Activated CD4-positive, alpha-beta T cell treated with anti-CD3 and anti-CD28 coated beads, Interleukin-10, Interleukin-2, amounts not matched to agents 100 ng/mL and 50 ng/mL, durations not matched to agents 16 hours and 8 hours (primary cell): ENCODE results near the gene EIF2AK2.
"Not testable (repeated sequence)": the region's sequence is repeated elsewhere in the genome, so short reads cannot be mapped to it uniquely, and the experiment has no call there.

Source experiments
- DNase-seq: peaks from one replicate; pipeline ENCODE4 v3.0.0-alpha.2; 2020

EIF2AK2 gene

DNA sequence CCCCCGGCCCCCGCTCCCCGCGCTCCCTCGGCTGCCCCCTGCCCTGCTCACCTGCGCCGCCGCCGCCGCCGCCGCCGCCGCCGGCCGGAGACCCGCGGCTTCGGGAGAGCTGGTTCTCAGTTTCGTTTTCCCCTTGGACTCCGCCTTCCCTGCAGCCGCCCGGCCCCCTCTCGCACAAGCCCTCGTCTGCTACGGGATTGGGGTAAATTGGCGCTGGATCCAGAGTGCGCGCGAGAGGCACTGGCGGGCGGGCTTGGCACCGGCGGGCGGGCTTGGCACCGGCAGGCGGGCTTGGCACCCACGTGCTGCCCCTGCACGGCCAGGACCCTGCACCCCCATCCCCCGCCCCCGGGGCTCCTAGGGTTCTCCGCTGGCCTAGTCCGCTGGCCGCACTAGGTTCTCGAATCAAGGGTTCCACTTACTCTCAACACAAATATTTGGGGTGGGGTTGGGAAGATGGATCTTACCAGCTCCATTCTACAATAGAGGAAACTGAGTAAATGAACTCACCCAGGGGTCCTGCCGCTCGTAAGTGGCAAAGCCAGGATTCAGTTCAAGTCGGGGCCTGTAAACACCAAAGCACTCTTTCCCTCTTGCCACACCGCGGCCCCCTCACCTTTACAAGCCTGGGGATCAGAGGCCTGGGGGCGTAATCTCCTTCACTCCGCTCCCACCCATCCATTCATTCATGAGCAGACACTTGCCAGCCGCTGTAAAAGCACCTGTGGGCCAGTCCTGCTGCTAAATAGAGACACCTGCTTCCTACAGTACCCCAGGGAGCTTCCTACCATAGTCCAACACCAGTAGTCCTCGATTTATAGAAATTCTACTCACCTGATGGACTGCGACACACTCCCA is at the start of gene EIF2AK2:
Gene EIF2AK2 (minus strand): TSS at position 124 of the 858 bp plus-strand sequence. CDS start 9,174 bp downstream, outside the sequence.
- DNase-seq = peak; percentile 90

DNA sequence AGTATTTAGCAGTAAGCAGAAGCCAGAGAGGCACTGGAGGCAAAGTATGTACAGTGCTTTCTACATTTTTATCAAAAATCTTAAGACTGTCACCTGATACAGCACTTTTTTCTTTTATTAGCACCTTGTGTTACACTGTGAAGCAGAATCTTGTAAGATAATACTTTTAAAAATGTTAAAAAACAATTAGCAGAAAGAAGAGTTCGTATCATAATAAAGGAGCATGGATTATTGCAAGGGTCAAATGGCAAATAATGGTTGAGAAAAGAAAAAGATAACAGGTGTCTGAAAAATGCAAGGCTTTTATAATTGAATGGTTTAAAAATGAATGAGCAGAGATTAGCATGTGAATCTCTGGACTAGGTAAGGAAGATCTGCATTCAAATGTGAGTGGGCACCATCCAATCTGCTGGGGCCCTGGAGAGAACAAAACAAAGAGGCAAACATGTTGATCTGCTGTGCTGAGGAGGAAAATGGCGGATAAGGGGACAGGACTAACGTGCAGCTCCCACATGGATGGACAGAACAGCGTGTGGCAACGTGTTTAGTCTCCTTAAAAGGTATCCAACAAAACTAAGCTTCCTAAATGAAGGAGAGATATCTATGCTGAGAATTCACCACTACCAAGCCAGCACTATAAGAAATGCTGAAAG is 49.0 kb upstream of the EIF2AK2 start:
- DNase-seq = no peak

DNA sequence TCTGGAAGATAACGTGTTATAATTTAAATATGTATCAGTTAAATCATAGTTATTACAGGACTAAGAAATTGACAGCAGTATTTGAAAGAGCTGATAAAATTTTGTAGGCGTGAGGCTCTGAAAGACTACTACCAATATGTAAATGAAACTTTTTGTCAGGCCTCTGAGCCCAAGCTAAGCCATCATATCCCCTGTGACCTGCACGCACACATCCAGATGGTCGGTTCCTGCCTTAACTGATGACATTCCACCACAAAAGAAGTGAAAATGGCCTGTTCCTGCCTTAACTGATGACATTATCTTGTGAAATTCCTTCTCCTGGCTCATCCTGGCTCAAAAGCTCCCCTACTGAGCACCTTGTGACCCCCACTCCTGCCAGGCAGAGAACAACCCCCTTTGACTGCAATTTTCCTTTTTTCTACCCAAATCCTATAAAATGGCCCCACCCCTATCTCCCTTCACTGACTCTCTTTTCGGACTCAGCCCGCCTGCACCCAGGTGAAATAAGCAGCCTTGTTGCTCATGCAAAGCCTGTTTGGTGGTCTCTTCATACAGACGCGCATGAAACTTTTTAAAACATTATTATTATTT is 48.4 kb upstream of the EIF2AK2 start:
- DNase-seq = not testable (repeated sequence)

DNA sequence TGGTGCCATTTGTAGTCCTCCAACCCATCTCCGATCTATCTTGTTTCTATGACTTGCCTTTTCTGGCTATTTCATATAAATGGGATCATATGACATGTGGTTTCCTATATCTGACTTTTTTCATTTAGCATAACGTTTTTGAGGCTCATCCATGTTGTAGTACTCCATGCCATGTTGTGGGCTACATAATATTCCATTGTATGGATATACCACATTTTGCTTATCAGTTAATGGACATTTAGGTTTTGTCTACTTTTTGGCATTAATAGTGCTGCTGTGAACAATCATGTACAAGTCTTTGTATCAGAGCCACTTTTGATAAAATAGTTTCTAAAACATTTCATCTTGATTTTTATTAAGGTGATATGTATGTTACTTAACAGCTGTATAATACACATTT is 46.9 kb upstream of the EIF2AK2 start:
- no peak for DNase-seq

DNA sequence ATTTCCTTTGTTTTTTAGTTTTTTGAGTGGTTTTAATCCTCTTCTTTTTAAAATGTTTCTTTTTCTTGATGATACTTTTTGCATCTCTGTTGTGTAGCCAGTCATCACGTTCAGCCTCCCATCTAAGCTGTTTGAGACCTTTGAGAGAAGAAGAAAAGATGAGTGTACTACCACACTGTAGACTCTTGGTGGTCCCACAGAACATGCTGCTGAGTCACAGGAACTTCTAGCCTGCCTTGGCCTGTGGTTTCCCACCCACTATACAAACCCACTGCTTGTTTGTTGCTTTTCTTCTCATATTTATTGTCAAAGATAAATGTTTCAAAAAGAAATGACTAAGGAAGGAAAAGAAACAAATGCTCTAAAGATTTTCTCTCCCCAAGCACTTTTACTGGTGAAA is 45.0 kb upstream of the EIF2AK2 start:
- peak; percentile 40 for DNase-seq

DNA sequence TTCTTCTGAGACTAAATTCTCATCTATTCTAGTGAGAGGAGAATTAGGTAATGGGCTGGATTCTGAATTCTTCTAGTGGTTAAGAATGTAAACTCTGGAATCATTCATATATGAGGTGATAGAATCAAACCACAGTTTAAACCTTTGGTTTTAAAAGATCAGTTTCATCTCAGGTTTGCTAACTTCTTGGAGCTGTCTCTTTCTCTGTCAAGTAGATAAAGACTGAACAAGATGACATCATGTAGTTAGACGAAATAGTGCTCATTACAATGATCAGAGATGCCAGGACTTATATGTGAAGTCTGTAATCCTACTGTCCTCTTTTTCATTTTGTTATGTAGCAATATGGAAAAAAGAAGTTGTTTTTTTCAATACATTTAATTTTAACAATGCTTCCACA is 44.4 kb upstream of the EIF2AK2 start:
- peak; percentile 7 for DNase-seq

DNA sequence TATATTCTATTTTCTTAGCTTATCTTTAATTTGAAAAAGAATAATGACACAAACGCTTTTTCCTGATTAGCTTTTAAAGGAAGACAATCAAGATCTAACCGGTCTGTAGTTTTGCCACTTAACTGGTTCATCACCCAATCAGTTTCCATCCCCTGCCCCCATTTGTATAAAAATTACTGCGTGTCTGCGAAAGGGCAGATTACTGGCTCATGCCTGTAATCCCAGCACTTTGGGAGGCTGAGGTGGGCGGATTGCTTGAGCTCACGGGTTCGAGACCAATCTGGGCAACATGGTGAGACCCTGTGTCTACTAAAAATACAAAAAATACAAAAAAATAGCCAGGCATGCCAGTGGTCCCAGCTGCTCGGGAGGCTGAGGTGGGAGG is 41.9 kb upstream of the EIF2AK2 start:
- no peak for DNase-seq

DNA sequence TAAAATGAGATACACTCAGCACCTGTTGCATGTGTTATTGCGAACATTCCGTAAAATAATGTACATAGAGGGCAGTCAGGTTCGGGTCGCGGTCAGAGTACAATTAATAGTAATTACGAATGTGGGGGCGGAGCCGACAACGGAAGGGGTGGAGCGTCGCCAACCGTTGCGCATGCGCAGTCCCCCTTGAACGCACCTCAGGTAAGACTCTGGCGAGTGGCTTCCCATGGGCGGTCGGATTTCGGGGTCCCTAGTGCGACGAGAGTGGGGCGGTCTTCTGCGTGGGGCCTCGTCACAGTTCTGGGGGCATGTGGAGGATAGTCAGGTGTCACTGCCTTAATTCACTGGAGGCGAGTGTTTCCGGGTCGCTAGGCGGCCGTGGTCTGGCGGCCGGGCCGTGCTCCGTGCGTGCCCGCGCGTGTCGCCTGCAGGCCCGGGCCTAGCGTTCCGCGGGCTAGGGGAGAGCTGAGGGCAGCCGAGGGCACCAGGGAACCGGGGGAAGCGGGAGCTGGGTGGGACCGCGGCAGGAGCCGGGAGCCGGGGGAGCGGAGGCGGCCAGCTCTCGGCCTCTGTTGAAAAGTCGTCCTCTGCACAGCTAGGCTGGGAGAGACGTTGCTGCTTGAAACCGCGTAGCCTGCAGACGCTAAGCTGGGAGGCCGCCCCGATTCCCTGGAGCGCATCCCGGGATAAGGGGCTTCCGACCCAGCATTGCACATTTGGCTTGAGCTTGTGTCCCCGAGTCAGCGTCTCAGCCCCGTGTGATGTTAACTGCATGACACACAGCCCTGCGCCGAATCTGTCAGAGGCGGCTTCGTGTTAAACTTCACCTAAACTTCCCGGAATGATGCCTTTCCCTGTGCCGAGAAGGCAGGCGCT is 39.8 kb upstream of the EIF2AK2 start, which contains the start of gene CEBPZOS:
Gene CEBPZOS (plus strand): TSS at position 177 of the 876 bp plus-strand sequence. CDS start 3,209 bp downstream, outside the sequence.
- DNase-seq = peak; percentile 92

DNA sequence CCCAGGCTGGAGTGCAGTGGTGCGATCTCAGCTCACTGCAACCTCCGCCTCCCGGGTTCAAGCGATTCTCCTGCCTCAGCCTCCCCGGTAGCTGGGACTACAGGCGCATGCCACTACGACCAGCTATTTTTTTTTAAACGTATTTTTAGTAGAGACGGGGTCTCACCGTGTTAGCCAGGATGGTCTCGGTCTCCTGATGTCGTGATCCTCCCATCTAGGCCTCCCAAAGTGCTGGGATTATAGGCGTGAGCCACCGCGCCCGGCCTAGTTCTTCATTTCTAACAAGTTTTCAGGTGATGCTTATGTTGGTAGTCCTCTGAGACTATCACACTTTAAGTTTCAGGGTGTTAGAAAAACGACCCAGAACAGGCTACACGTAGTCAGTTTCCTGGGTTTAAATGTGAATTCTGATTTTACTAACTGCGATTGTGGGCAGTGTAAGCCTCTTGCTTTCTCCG is 39.1 kb upstream of the EIF2AK2 start:
- DNase-seq = not testable (repeated sequence)

DNA sequence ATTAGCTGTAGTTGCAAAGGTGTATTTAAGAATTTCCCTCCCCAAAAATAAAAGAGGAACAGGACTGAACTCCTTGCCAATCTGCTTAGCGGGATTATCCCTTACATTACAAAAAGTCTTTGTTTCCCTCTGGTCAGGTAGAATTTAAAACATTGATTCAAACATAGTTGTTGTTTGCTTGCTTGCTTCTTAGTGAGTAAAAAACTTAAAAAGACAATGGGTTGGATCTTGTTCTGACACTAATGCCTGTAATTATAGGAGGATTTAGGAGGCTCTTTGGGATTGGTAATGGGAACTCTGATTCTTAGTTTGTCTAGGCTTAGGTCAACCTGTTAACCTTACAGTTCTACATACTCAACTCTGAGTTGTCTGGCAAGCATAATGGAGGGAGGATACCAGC is 35.8 kb upstream of the EIF2AK2 start:
- DNase-seq = no peak

DNA sequence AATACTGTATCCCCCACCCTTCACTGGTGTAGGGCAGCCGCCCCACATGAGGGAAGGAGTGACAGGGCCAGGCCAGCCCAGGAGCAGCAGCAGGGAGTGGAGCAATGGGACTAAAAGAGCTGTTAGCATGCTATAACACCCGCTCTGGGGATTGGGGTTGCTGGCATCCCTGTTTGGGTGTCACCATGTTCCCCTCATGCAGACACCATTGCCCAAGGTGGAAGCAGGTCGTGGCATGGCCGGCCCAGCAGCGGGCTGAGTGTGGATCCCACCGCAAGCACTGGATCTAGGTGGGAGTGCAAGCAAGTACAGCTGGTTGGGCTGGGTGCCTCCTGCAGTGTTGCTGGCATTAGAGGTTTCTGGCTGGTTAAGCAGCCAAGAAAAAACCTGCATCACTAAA is 35.0 kb upstream of the EIF2AK2 start:
- no peak for DNase-seq

DNA sequence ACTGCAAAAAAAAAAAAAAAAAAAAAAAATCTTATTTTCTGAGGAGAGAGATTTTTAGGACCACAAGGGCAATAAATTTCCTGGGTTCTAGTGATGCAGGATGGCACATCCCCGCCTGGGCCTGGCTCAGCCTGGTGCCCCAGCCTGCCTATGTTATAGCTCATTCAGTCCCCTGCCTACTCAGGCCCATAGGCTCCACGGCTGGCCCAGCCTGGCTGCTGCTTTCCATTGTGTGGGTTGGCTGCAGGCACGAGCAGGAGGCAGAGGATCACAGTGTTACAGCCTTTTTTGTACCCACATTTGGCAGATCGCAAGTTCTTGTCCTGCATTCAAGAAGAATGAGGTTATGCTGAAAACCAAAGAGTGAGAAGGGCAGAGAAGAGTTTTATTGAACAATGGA is 34.5 kb upstream of the EIF2AK2 start:
- no peak for DNase-seq

DNA sequence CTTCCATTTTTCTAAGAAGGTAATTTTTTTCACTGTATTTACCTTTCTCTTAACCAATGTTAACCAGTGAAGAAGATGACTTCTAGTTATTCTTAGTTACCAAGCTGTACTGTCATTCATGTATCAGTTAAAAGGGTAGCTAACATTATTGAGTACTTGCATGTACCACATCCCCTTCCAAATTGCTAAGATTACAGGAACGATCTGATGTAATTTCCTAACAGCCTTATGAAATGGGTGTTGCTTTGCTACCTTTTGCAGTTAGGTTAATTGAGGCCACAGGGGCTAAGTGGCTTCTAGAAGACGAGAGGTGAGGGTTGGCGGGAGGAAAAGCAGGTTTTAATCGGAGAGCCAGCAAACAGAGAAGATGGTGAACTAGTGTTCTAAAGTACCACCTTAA is 33.5 kb upstream of the EIF2AK2 start:
- peak; percentile 19 for DNase-seq

DNA sequence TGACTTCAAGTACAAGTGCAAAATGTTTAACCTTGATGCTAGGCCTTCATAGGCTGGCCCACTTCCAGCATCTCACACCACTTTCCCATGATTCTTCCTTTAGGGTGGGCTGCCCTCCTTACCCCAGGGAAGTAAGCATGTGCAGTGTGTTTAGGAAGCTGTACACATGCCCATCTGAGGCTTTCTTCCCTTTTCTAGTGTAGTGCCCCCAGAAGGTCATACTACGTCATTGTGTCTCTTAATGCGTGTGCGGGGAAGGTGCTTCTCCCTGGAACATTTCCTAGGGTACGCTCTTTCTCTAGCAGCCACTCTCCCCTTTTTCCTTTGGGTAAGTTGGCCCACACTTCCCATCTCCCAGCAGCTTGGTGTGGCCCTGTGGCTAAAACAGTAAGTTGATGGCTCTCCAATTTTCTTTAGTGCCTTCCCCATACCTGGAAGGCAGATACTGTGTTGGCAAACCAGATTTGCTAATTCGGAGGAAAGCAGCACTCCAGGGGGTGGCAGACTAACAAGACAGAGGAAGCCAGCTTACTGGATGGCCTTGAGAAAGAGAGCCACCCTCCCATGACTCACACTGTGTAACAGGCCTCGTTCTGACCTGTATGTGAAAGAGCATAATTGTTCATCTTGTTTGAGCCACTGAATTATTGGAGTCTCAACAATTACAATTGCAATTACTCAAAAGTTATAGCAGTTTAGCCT is 32.8 kb upstream of the EIF2AK2 start:
- DNase-seq = peak; percentile 22

DNA sequence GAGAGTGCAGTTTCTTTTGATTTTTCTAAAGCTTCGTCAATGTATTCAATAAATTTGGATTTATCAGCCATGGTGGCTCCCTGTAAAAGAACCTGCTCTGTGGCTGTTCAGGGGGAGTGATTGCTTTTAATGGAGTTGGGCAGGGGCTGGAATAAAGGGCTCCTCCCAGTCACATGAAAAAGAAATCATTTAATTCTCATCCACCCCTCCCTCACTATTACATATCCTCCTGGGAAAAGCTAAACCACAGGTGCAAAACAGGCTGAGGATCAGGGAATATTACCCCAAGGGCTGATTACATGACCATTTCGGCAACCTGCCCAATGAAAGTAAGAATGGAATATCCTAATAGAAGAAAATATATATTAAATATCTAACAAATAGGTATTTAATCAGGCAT is 31.8 kb upstream of the EIF2AK2 start, which contains the start of gene SULT6B1:
Gene SULT6B1 (minus strand): TSS at position 101 of the 400 bp plus-strand sequence. CDS start 30 bp downstream, at position 71.
- no peak for DNase-seq

DNA sequence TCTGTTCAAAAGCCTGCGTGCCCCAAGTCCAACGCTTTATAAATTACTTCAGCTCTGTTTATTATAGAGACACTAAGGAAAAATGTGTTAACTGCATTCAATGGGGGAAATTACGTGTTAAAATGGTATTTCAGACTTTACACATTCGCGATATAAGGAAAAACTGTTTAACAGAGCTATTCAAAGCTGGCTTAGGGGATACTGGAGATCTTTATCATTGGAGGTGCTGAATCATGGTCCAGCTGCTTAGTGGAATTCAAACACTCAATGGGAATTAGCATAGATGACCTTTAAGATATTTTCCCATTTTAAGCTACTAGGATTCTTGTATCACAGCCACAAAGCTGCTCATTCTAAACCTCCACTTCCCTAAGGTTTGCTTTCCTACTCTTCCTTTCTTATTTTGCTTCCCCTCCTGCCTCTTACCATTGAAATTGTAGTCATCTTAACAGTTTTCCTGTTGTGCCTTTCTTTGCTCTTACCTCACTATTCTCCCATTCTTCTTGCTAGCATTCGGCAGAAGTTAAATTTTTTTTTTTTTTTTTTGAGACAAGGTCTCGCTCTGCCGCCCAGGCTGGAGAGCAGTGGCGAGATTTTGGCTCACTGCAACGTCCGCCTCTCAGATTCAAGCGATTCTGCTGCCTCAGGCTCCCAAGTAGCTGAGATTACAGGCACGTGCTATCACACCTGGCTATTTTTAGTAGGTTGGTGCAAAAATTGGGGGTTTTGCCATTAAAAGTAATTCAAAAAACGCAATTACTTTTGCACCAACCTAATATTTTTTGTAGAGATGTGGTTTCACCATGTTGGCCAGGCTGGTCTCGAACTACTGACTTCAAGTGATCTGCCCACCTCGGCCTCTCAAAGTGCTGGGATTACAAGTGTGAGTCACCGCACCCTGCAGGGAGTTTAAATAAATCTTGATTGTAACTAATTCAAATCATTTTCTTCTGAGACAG is 25.2 kb upstream of the EIF2AK2 start:
- no peak for DNase-seq

DNA sequence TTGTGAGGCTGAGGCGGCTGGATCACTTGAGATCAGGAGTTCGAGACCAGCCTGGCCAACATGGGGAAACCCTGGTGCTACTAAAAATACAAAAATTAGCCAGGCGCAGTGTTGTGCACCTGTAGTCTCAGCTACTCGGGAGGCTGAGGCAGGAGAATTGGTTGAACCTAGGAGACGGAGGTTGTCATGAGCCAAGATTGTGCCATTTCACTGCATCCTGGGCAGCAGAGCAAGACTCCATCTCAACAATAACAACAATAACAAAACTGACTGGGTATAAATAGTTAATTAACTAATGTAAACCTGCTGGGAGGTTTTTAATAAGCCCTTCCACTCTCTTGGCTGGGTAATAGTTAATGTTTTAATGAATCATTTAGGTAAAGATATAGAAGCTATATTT is 23.9 kb upstream of the EIF2AK2 start:
- DNase-seq = no peak

DNA sequence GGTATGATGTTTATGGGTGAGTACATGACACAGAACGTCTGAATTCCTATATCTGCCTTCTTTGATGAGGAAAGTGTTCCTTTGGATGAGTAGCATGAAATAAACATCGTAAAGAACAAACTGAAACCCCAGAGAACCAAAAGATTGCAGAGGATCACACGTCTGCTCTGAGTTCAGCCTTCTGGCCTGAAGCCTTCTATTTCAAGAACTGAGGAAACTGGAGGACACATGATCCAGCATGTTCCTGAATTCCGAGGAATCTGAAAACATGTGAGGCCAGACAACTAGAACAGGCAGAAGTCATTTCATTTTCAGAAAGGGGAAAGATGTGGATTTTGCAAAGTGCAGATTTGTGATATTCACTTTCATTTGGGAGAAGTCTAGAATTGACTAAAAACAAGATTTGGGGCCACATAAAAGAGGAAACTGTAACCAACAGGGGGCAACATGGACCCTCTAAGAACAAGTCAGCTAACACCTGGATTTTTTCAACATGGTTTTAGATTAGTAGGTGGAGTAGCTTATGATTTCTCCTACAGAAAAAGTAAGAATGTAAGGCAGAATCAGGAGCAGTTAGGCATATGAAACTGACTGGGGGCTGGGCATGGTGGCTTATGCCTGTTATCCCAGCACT is 23.3 kb upstream of the EIF2AK2 start:
- no peak for DNase-seq

DNA sequence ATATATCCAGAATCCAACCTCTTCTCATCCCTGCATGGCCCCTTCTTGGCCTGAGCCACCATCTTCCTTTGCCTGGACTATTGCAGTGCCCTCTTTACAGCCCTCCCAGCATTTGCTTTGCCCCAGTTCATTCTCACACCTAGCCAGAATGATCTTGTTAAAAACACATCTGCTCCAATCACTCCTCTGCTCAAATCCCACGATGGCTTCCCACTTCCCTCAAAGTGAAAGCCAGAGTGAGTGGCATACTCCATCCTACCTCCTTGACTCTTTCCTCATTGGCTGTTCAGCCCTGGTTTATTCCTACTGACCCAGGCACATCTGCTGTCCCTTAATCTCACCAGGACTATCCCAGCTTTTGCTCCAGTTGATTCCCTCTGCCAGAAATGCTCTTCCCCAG is 17.0 kb upstream of the EIF2AK2 start:
- DNase-seq = no peak

DNA sequence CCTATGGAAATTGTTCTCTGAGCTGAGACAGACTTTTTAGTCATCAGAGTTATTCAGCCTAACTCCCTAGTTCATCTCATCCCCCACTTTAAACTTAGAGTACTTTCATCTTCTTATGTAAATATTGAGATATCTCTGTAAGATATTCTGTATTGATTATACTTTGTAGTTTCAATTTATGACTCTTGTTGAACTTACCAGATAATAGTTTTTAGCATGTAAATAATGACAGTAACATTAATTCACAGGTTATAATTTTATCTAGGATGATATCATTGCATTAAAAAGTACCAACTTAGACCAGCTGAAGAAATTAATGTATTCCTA is 14.8 kb upstream of the EIF2AK2 start:
- no peak for DNase-seq
